Subcutaneous adipose tissue (tissue), 4 donors: ENCODE measurements around the gene NUP153. TPM values are rescaled to one million over a fixed set of nuclear protein-coding genes. Genes with fewer than 3 reads are reported as not detected.

Source experiments
- total RNA-seq, 4 donors: library from RNA; depleted of rRNA; stranded (reverse); fragments of >200 nt; gene quantifications; one replicate each; pipeline ENCODE4 v1.1.0, GENCODE V29; 2016
- TF ChIP-seq, protein P1 (sequence below): fragments of 450-650 bp; IDR thresholded peaks from one replicate; pipeline ENCODE4 v1.5.1; 2016; ENCODE audit warnings: low read depth, mild to moderate bottlenecking, control low read depth, antibody characterized with exemption, moderate library complexity

NUP153 gene
- total RNA-seq, 4 donors from 2014 or later: 30.3 to 48.3 (median 32.0) TPM

DNA sequence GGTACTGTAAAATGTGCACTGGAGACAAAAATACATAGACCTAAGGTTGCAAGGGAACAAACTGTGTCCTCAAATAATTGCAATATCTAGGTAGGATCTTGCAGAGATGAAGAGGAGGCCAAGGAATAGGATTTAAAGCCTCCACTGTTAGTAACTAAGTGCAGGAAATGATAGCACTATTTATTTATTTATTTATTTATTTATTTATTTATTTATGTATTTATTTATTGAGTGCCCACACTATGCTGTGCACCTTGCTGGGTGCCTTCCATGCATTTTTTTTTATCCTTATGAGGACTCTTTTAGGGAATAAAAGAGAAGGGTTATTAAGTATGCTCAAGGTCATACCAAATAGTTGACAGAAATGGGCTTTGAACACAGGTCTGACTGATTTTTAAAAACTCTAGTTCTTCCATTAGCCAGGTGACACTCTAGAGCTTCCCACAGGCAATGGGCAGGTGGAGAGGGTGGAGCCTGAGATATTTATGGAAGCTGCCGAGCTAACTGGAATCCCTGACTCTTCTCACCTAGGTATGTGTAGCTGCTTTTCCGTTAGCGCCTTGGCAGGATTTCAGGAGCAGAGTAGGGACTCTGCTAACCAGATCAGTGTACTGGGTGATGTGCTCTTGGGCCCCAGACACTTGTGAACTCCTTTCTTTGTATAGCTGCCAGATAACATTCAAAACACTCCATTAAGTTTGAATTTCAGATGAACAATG, 12.8 kb upstream of the NUP153 start:
- TF ChIP-seq, protein P1, sequence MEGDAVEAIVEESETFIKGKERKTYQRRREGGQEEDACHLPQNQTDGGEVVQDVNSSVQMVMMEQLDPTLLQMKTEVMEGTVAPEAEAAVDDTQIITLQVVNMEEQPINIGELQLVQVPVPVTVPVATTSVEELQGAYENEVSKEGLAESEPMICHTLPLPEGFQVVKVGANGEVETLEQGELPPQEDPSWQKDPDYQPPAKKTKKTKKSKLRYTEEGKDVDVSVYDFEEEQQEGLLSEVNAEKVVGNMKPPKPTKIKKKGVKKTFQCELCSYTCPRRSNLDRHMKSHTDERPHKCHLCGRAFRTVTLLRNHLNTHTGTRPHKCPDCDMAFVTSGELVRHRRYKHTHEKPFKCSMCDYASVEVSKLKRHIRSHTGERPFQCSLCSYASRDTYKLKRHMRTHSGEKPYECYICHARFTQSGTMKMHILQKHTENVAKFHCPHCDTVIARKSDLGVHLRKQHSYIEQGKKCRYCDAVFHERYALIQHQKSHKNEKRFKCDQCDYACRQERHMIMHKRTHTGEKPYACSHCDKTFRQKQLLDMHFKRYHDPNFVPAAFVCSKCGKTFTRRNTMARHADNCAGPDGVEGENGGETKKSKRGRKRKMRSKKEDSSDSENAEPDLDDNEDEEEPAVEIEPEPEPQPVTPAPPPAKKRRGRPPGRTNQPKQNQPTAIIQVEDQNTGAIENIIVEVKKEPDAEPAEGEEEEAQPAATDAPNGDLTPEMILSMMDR: no peak

DNA sequence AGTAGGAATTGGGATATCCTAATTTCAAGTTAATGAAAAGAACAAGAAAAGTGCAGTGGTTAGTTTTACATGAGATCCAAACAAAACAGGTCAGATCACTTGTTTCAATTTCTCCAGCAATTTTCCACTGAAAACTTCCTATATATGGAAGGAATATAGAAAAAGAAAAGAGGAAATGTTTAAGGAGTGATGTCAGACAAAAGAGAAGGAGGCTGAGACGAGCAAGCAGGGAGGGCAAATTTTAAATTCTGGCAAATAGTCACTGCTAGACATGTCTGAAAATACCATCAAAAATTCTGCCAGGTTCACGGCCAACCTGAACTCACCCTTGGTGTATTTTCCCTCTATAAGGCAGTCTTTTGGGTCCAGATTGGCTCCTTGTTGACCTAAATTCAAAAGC, 9.5 kb upstream of the NUP153 start:
- TF ChIP-seq, protein P1: no peak

DNA sequence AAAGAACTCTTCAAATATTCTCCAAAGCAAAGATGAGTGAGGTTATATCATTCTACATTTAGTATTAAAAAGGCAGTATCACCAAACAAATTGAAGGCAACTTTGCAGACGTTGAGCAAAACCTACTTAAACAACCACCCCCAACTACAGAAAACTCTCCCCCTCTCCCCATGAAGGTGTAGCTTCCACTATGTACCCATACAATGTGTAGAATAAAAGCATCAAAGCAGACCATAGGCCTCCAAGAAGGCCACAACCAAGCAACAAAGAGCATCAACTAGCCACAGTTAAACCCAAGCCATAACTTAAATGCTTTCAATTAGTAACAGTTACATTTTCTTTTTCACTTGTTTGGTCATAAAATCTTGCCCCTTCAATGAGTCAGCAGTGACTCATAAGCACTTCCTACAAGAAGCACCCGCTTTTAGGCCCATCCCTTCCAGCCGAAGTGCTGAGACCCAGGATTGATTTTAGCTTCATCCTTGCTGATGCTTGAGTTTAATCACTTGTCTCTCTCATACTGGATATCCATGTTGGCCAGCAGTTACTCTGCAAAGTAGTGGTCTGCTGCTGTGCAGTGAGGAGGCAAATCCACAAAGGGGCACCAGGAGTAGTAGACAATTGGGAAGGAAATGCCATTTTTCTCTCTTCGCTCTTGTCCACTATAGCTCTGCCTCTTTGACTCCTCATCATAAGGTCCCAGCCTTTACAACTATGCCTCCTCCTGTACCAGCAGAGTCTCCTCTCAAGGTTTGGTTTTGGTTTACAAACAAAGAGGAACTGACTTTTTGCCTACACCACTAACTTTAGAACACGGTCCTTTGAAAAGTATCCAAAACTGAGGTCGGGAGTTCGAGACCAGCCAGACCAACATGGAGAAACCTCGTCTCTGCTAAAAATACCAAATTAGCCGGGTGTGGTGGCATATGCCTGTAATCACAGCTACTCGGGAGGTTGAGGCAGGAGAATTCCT, 8.4 kb upstream of the NUP153 start:
- TF ChIP-seq, protein P1: no peak

DNA sequence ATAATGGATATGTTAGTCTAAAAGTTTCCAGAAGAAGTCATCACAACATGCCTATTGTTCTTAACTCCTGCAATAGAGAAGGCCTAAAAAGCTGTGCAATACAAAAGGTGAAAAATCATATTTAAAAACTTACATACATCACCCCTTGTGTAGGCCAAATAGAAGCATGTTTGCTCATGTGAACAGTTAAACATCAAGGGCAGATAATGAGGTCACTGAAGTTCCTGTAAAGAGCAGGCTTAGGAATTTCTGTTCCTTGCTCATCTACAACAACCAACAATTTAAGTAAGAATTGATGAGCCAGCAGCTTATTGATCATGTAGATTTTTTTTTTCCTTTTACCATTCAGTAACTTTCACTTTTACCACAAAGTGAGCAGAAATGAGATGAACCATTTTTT, 7.5 kb upstream of the NUP153 start:
- TF ChIP-seq, protein P1: no peak

DNA sequence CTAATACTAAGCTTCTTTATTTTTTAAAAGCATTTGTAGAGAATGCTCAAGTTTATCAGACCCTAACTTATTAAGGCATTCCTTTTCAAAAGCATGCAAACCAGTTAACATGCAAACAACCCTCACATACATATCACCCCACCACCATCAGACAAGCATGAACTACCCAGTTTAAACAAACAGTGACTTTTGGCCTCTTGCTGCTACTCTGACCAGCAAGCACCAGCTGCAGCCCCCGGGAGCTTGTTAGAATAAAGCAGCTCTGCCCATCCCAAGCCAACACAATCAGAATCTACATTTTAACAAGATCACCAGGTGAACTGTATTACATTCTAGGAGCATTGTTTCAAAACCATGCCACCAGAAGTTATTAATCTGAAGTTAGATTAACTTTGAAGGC, 5.9 kb upstream of the NUP153 start:
- TF ChIP-seq, protein P1: no peak

DNA sequence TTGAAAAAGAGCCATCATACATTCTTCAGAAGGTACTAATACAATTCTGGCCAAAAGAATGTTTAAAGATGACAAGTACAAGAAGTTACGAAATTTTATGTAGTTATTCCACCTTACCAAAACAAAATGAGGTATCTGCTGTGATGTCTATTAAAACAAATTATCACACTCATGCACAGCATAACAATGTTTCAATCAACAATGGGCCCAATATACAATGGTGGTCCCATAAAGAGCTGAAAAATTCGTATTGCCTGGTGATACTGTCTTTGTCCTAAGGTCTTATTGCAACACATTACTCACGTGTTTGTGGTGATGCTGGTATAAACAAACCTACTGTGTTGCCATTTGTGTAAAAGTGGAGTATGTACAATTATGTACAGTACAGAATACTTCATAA, 3.6 kb upstream of the NUP153 start:
- TF ChIP-seq, protein P1: no peak

DNA sequence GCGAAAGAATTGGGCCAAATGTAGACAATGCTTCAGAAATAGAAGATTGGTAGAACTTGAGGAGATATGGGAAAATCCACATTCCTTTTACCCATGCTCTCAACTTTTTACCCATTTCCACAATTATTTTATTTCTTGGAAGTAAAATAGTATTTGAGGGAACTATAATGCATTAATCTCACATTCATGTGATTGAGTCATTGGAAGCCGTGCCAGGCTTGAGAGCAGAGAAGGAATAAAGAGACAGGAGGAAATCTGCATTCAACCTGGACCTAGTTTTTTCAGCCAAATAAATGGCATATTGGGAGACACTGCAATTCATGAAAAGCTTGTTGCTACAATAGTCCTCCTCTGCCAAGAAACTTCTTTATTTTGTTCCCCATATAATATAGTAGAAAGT, 2.8 kb upstream of the NUP153 start:
- TF ChIP-seq, protein P1: no peak
